ENCODE data around the gene RAB1B.

RAB1B gene

GRCh38 chr11:66227700-66228099 lies 40.7 kb upstream of the RAB1B start:
- Histone ChIP-seq H3K36me3 (ENCODE audit: control insufficient read depth, insufficient read depth, low read length) (peaks cover 35% of the 10 kb centered on the region), H3K27me3 (replicated peaks; ENCODE audit: control insufficient read depth, insufficient read depth, low read length) (no peaks in the 10 kb centered on the region), H3K4me3 (replicated peaks; ENCODE audit: low read depth, low read length) (no peak overlapping the region)
- no peak for TF ChIP-seq CTCF (IDR thresholded peaks at IDR 0.05; ENCODE audit: insufficient read depth, low read length, poor library complexity, severe bottlenecking)
- no peak for DNase-seq (ENCODE audit: extremely low read depth, insufficient read length)

GRCh38 chr11:66228521-66228920 lies 39.9 kb upstream of the RAB1B start:
- DNase-seq (ENCODE audit: extremely low read depth, insufficient read length), result no peak
- Histone ChIP-seq H3K4me3 (replicated peaks; ENCODE audit: low read depth, low read length) (no peak overlapping the region), H3K36me3 (ENCODE audit: control insufficient read depth, insufficient read depth, low read length) (peaks cover 40% of the 10 kb centered on the region)

GRCh38 chr11:66230156-66230555 lies 38.3 kb upstream of the RAB1B start:
- H3K36me3 ChIP-seq (ENCODE audit: control insufficient read depth, insufficient read depth, low read length), result peaks cover 40% of the 10 kb centered on the region

More at GRCh38 chr11:66228521-66228920, 39.9 kb upstream of the RAB1B start:
- H3K27me3 ChIP-seq (replicated peaks; ENCODE audit: control insufficient read depth, insufficient read depth, low read length), result no peaks in the 10 kb centered on the region
- TF ChIP-seq CTCF (IDR thresholded peaks at IDR 0.05; ENCODE audit: insufficient read depth, low read length, poor library complexity, severe bottlenecking), result no peak

GRCh38 chr11:66230978-66231377 lies 37.5 kb upstream of the RAB1B start:
- Histone ChIP-seq H3K36me3 (ENCODE audit: control insufficient read depth, insufficient read depth, low read length) (peaks cover 41% of the 10 kb centered on the region), H3K4me3 (replicated peaks; ENCODE audit: low read depth, low read length) (no peak overlapping the region), H3K27me3 (replicated peaks; ENCODE audit: control insufficient read depth, insufficient read depth, low read length) (no peaks in the 10 kb centered on the region)
- DNase-seq (ENCODE audit: extremely low read depth, insufficient read length), result no peak
- TF ChIP-seq CTCF (IDR thresholded peaks at IDR 0.05; ENCODE audit: insufficient read depth, low read length, poor library complexity, severe bottlenecking), result no peak

More at GRCh38 chr11:66230156-66230555, 38.3 kb upstream of the RAB1B start:
- TF ChIP-seq CTCF (IDR thresholded peaks at IDR 0.05; ENCODE audit: insufficient read depth, low read length, poor library complexity, severe bottlenecking), result no peak
- DNase-seq (ENCODE audit: extremely low read depth, insufficient read length), result no peak
- Histone ChIP-seq H3K4me3 (replicated peaks; ENCODE audit: low read depth, low read length) (no peak overlapping the region), H3K27me3 (replicated peaks; ENCODE audit: control insufficient read depth, insufficient read depth, low read length) (no peaks in the 10 kb centered on the region)

- peaks cover 36% of the 10 kb centered on the region for H3K36me3 ChIP-seq (ENCODE audit: control insufficient read depth, insufficient read depth, low read length)
These were observed 36.9 kb upstream of the RAB1B start for GRCh38 chr11:66231561-66231960.

More at GRCh38 chr11:66231561-66231960, 36.9 kb upstream of the RAB1B start:
- TF ChIP-seq CTCF (IDR thresholded peaks at IDR 0.05; ENCODE audit: insufficient read depth, low read length, poor library complexity, severe bottlenecking), result no peak
- DNase-seq (ENCODE audit: extremely low read depth, insufficient read length), result no peak
- H3K4me3 ChIP-seq (replicated peaks; ENCODE audit: low read depth, low read length), result no peak overlapping the region
- no peaks in the 10 kb centered on the region for H3K27me3 ChIP-seq (replicated peaks; ENCODE audit: control insufficient read depth, insufficient read depth, low read length)

All from GM06990 (cell line).